Common myeloid progenitor, CD34-positive (primary cell): ENCODE measurements around the gene PHAX.
A peak's percentile ranks its signal among the peaks of the same experiment; 100 is the strongest.

Source experiments
- CTCF ChIA-PET: fragments of 350-600 bp; sonication (Branson Sonifier 250); formaldehyde crosslinking; loops from one replicate; lab custom pipeline; 2021; ENCODE audit warnings: antibody characterized with exemption; lab: Charles Lee
- POLR2A ChIA-PET: fragments of 350-600 bp; sonication (Branson Sonifier 250); formaldehyde crosslinking; loops from one replicate; lab custom pipeline; 2021; ENCODE audit warnings: antibody characterized with exemption; lab: Charles Lee
- DNase-seq, 3 donors: peaks; one replicate each; pipeline versions ENCODE4 v3.0.0 to v3.0.0-alpha.2; 2013
- H3K27ac ChIP-seq, 2 experiments: 1 replicate in 1 of 2; 2 replicates in 1 of 2; pipeline ENCODE4 v1.7.0; 2013; ENCODE audit warnings: inconsistent platforms in 2 of 2, low read length in 2 of 2, mild to moderate bottlenecking in 2 of 2, low read depth in 1 of 2, moderate library complexity in 1 of 2; ENCODE audit not compliant: severe bottlenecking in 2 of 2, insufficient read depth in 1 of 2, poor library complexity in 1 of 2
- H3K27me3 ChIP-seq, 5 experiments: replicated peaks in 2 of 5; 1 replicate in 3 of 5; 2 replicates in 2 of 5; pipeline versions ENCODE4 v1.6.1 to v1.7.0; 2013; ENCODE audit warnings: low read length in 4 of 5, mild to moderate bottlenecking in 2 of 5, moderate library complexity in 2 of 5, inconsistent platforms in 1 of 5; ENCODE audit not compliant: insufficient read depth in 5 of 5, control insufficient read depth in 4 of 5
- H3K36me3 ChIP-seq, 4 experiments: 1 replicate in 2 of 4; 2 replicates in 2 of 4; pipeline versions ENCODE4 v1.6.1 to v1.7.0; 2013; ENCODE audit warnings: low read length in 3 of 4, control low read depth in 1 of 4, mild to moderate bottlenecking in 1 of 4; ENCODE audit not compliant: control insufficient read depth in 4 of 4, insufficient read depth in 4 of 4
- H3K4me1 ChIP-seq, 4 experiments: 1 replicate in 3 of 4; 2 replicates in 1 of 4; pipeline versions ENCODE4 v1.6.1 to v1.7.1; 2013; ENCODE audit warnings: low read length in 3 of 4, mild to moderate bottlenecking in 3 of 4, control low read depth in 1 of 4, inconsistent platforms in 1 of 4, moderate library complexity in 1 of 4; ENCODE audit not compliant: control insufficient read depth in 4 of 4, insufficient read depth in 4 of 4; ENCODE audit errors: control extremely low read depth in 1 of 4
- H3K4me3 ChIP-seq, 7 experiments: 1 replicate in 4 of 7; 2 replicates in 3 of 7; pipeline versions ENCODE4 v1.5.1 to v1.7.0; 2013; ENCODE audit warnings: mild to moderate bottlenecking in 7 of 7, low read length in 6 of 7, moderate library complexity in 6 of 7, inconsistent platforms in 2 of 7, low read depth in 2 of 7, control low read depth in 1 of 7; ENCODE audit not compliant: insufficient read depth in 4 of 7, control insufficient read depth in 1 of 7; ENCODE audit errors: extremely low read depth in 1 of 7
- H3K9me3 ChIP-seq, 5 experiments: 1 replicate in 4 of 5; 2 replicates in 1 of 5; pipeline versions ENCODE4 v1.6.1 to v1.7.1; 2013; ENCODE audit warnings: low read length in 4 of 5, mild to moderate bottlenecking in 2 of 5, inconsistent platforms in 1 of 5, low read depth in 1 of 5, moderate library complexity in 1 of 5; ENCODE audit not compliant: control insufficient read depth in 4 of 5, insufficient read depth in 2 of 5; ENCODE audit errors: control extremely low read depth in 1 of 5
- WGBS: methylation state at CpG from one replicate; pipeline ENCODE4 v1.1.5; 2013; ENCODE audit not compliant: insufficient coverage; 5-methylcytosine and 5-hydroxymethylcytosine counted together

The PHAX gene

DNA sequence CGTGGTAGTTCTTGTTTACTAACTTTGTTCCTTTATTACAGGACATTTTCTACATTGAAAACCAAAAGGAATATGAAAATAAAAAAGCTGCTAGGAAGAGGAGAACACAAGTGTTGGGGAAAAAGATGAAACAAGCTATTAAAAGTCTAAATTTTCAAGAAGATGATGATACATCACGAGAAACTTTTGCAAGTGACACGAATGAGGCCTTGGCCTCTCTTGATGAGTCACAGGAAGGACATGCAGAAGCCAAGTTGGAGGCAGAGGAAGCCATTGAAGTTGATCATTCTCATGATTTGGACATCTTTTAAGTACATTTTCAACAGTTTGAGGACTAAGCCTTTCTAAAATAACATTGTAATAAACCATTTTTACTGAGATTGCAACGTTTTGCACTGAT, 23.8 kb downstream of the PHAX start:
- Histone ChIP-seq H3K36me3 (peaks cover 3 to 34% (median 24%) of the 10 kb centered on the region in 4 experiments), H3K4me1 (no peaks in the 10 kb centered on the region), H3K4me3 (no peak overlapping the region), H3K27me3 (no peaks in the 10 kb centered on the region), H3K9me3 (no peaks in the 10 kb centered on the region), H3K27ac (no peak overlapping the region)
- POLR2A ChIA-PET: no interaction called here
- WGBS: 85% methylated on average over 2 of the region's 4 CpGs
- CTCF ChIA-PET: interaction anchor here (1.5 kb wide), 1 partner anchor 11 kb away, joined by 4 read pairs; no protein-coding TSS in a partner anchor
- peak in 2 of 3 donors; percentile 21 to 24 for DNase-seq

DNA sequence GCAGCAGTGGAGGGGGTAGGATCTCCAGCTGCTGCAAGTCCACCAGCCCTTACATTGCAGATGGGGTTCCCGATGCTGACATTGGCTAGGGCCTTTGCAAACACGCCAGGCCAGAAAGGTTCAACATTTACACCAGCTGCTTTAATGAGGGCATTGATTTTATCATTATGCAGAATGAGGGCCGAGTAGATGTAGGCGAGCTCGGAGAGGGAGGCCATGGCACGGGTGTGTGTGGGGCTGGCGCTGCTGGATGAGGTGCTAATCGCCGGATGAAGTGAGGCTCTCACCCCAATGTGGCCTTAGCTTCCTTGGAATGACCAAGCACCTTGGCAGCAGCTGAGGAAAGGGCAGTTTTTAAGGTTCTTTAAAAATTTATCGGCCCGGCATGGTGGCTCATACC, 27.4 kb downstream of the PHAX start:
- peaks cover 0 to 23% (median 15%) of the 10 kb centered on the region in 4 experiments for H3K36me3 ChIP-seq

DNA sequence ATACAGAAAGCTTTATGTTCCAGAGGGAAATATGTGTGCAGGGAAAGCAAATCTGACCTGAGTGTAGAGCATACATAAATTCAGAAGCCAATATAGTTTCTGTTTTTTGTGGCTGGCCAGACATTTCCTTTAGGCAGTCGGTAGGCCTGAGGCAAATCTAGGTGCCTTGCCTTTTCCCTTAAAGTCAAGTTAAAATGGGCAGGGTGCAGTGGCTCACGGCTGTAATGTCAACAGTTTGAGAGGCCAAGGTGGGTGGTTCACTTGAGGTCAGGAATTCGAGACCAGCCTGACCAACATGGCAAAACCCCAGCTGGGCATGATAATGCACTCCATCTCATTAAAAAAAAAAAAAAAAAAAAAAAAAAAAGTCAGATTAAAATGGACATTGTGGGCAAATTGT, 31.2 kb downstream of the PHAX start:
- WGBS: 100% methylated on average over 1 of the region's 3 CpGs
- no peak for DNase-seq
- Histone ChIP-seq H3K27ac (no peak overlapping the region), H3K9me3 (no peaks in the 10 kb centered on the region), H3K36me3 (no peaks in the 10 kb centered on the region), H3K4me1 (no peaks in the 10 kb centered on the region), H3K4me3 (no peak overlapping the region), H3K27me3 (no peaks in the 10 kb centered on the region)
- POLR2A ChIA-PET: no interaction called here
- CTCF ChIA-PET: no interaction called here

More for the DNA sequence above, 27.4 kb downstream of the PHAX start:
- no peaks in the 10 kb centered on the region for H3K9me3 ChIP-seq
- no peaks in the 10 kb centered on the region for H3K4me1 ChIP-seq
- no peak for DNase-seq
- CTCF ChIA-PET: no interaction called here
- over 99% methylated on average over 9 of the region's 11 CpGs for WGBS
- no peak overlapping the region for H3K4me3 ChIP-seq
- POLR2A ChIA-PET: no interaction called here
- H3K27me3 ChIP-seq: no peaks in the 10 kb centered on the region
- no peak overlapping the region for H3K27ac ChIP-seq

DNA sequence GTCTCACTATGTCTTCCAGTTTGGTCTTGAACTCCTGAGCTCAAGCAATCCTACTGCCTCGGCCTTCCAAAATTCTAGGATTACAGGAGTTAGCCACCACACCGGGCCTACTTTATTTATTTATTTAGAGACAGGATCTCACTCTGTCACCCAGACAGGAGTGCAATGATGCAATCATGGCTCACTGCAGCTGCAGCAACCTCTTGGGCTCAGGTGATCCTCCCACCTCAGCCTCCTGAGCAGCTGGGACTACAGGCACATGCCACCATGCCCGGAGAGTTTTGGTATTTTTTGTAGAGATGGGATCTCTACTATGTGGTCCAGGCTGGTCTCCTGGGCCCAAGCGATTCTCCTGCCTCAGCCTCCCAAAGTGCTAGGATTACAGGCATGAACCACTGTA, 32.8 kb downstream of the PHAX start:
- H3K36me3 ChIP-seq: no peaks in the 10 kb centered on the region
- no peak for DNase-seq
- H3K4me1 ChIP-seq: no peaks in the 10 kb centered on the region
- ChIA-PET CTCF (no interaction called here), POLR2A (no interaction called here)
- no peaks in the 10 kb centered on the region for H3K27me3 ChIP-seq
- H3K4me3 ChIP-seq: no peak overlapping the region
- WGBS: 100% methylated on average over 1 of the region's 4 CpGs
- H3K9me3 ChIP-seq: no peaks in the 10 kb centered on the region
- H3K27ac ChIP-seq: no peak overlapping the region

DNA sequence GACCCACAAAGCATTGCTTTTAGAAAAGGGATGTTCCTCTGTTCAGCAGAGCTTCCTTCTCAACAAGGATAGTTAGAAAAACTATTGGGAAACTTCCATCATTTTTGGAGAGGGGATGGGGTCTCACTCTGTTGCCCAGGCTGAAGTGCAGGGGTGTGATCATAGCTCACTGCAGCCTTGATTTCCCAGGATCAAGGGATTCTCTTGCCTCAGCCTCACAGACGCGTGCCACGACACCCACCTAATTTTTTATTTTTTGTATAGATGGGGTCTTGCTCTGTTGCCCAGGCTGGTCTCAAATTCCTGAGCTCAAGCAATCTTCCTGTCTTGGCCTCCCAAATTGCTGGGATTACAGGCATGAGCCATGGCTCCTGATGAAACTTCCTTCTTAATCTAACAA, 34.8 kb downstream of the PHAX start:
- no peaks in the 10 kb centered on the region for H3K9me3 ChIP-seq
- H3K4me3 ChIP-seq: no peak overlapping the region
- no peak overlapping the region for H3K27ac ChIP-seq
- H3K4me1 ChIP-seq: no peaks in the 10 kb centered on the region
- no peaks in the 10 kb centered on the region for H3K27me3 ChIP-seq
- ChIA-PET CTCF (interaction anchor here (1.6 kb wide), 1 partner anchor 10 kb away, joined by 4 read pairs; no protein-coding TSS in a partner anchor), POLR2A (no interaction called here)
- DNase-seq: no peak
- 100% methylated on average over 3 of the region's 3 CpGs for WGBS
- no peaks in the 10 kb centered on the region for H3K36me3 ChIP-seq

DNA sequence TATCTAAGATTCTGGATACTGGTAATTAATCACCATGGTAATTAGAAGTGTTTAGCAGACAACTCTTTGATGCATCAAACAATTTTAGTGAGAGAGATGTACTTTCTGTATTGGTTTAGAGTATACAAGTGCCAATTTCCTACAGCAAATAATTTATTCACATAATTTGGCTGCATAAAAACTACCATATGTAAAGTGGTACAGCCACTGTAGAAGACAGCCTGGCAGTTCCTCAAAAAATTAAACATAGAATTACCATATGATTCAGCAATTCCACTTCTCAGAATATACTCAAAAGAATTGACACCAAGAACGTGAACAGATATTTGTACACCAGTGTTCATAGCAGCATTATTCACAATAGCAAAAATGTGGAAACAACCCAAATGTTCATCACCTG, 36.2 kb downstream of the PHAX start:
- Histone ChIP-seq H3K9me3 (no peaks in the 10 kb centered on the region), H3K36me3 (no peaks in the 10 kb centered on the region), H3K27me3 (no peaks in the 10 kb centered on the region), H3K4me1 (no peaks in the 10 kb centered on the region), H3K27ac (no peak overlapping the region), H3K4me3 (no peak overlapping the region)
- DNase-seq: peak in 2 of 3 donors; percentile 19 to 41
- no CpG with 5 or more reads among the region's 1 CpG for WGBS
- POLR2A ChIA-PET: no interaction called here
- CTCF ChIA-PET: no interaction called here

DNA sequence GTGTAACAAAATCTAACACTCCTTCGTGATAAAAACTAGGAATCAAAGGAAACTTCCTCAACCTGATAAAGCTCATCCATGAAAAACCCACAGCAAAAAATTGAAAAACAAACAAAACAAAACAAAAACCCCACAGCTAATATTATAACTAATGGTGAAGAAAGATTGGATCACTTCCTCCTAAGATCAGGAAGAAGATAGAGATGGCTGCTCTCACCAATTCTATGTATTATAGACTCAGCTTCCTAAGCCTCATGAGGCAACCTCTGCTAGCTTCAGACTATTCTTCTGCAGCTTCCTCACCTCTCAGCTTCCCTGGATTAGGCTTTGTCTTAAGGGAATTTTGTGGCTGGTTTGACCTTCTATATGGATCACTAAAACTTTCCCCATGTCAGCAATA, 40.1 kb downstream of the PHAX start:
- Histone ChIP-seq H3K27ac (no peak overlapping the region), H3K9me3 (peaks cover 0 to 10% (median 7%) of the 10 kb centered on the region in 5 experiments), H3K4me3 (no peak overlapping the region), H3K27me3 (no peaks in the 10 kb centered on the region), H3K36me3 (no peaks in the 10 kb centered on the region), H3K4me1 (no peaks in the 10 kb centered on the region)
- WGBS: no CpG with 5 or more reads among the region's 1 CpG
- ChIA-PET CTCF (interaction anchor here (1.0 to 1.4 kb wide), 2 partner anchors 14 to 15 kb away, joined by 3 read pairs; no protein-coding TSS in a partner anchor), POLR2A (no interaction called here)
- no peak for DNase-seq
